ENCODE measurements around the gene BFSP1. TPM values are rescaled to one million over a fixed set of nuclear protein-coding genes. Genes with fewer than 3 reads are reported as not detected.

BFSP1 gene
- total and polyA plus RNA-seq, 2 of the 8 experiments (the other 6 are each of a cell fraction or from before 2014, with no cell fraction given) = 1.5 to 2.5 TPM

- Histone ChIP-seq H3K27me3 (replicated peaks in 1 of 4; ENCODE audit: control insufficient read depth in 3 of 4, extremely low read depth in 1 of 4, insufficient read depth in 3 of 4, low read length in 3 of 4) (peaks cover 0 to 1% (median 0%) of the 10 kb centered on the region in 4 experiments; a peak in 1 of 7 replicates), H4K91ac (replicated peaks; ENCODE audit: insufficient read length, low read length) (no peak overlapping the region), H2AFZ (ENCODE audit: low read length) (no peak overlapping the region), H3K36me3 (ENCODE audit: control insufficient read depth in 2 of 4, insufficient read depth in 4 of 4, low read length in 3 of 4) (no peaks in the 10 kb centered on the region), H2BK5ac (ENCODE audit: low read depth, low read length) (no peak overlapping the region), H3K18ac (ENCODE audit: extremely low read depth, low read length) (no peak overlapping the region), H3K9ac (replicated peaks in 1 of 4; ENCODE audit: extremely low read depth in 1 of 4, low read depth in 3 of 4, low read length in 3 of 4) (no peak overlapping the region), H3K56ac (replicated peaks; ENCODE audit: insufficient read length, low read depth, low read length) (no peak overlapping the region), H2BK15ac (ENCODE audit: low read length) (no peak overlapping the region), H4K8ac (ENCODE audit: extremely low read depth, insufficient read depth, low read length) (no peak overlapping the region), H4K20me1 (replicated peaks in 1 of 2; ENCODE audit: control insufficient read depth in 1 of 2, insufficient read depth in 2 of 2, low read length in 2 of 2) (no peaks in the 10 kb centered on the region), H3K4me3 (ENCODE audit: extremely low read depth in 1 of 4, insufficient read depth in 2 of 4, low read depth in 3 of 4, low read length in 4 of 4) (no peak overlapping the region), H3K27ac (ENCODE audit: low read depth, low read length) (no peak overlapping the region), H4K5ac (ENCODE audit: insufficient read length, low read depth, low read length) (no peak overlapping the region), H2BK12ac (ENCODE audit: low read depth, low read length) (no peak overlapping the region), H3K79me1 (ENCODE audit: low read depth, low read length) (no peaks in the 10 kb centered on the region), H3K9me3 (ENCODE audit: insufficient read depth in 2 of 2, low read depth in 1 of 2, low read length in 1 of 2) (no peaks in the 10 kb centered on the region), H3K14ac (ENCODE audit: insufficient read length) (no peak overlapping the region), H3K4me2 (ENCODE audit: insufficient read depth in 1 of 2, low read depth in 2 of 2, low read length in 2 of 2) (no peak overlapping the region), H2BK120ac (replicated peaks; ENCODE audit: low read depth, low read length) (no peak overlapping the region), H3K4ac (replicated peaks; ENCODE audit: insufficient read length, low read depth, low read length) (no peak overlapping the region), H3K4me1 (replicated peaks in 1 of 4; ENCODE audit: control insufficient read depth in 3 of 4, insufficient read depth in 4 of 4, low read length in 3 of 4) (no peaks in the 10 kb centered on the region), H2AK5ac (ENCODE audit: low read depth, low read length) (no peak overlapping the region), H3K79me2 (ENCODE audit: control insufficient read depth in 1 of 2, insufficient read depth in 2 of 2, low read length in 2 of 2) (no peaks in the 10 kb centered on the region), H3K23ac (ENCODE audit: insufficient read length) (no peak overlapping the region), H2BK20ac (ENCODE audit: low read length) (no peak overlapping the region), H3K23me2 (ENCODE audit: low read depth, low read length) (no peaks in the 10 kb centered on the region)
- FAIRE-seq = no peak
- 87% methylated on average over 6 of the region's 6 CpGs; no CpG with 5 or more reads in 1 of the 2 experiments for WGBS, 2 experiments (ENCODE audit: extremely low coverage in 1 of 2, insufficient coverage in 1 of 2, insufficient read length in 1 of 2, insufficient replicate concordance in 2 of 2, low coverage in 1 of 2, low lambda C conversion rate in 2 of 2, missing lambda C conversion rate in 1 of 2)
- ChIA-PET POLR2A (ENCODE audit: partially characterized antibody) (no interaction called here), CTCF (ENCODE audit: partially characterized antibody) (interaction anchor here (0.7 to 1.4 kb wide), 5 partner anchors 15 to 656 kb away, joined by 3 to 5 read pairs (median 3); no protein-coding TSS in a partner anchor)
- no peak for DNase-seq (ENCODE audit: low read depth in 1 of 2, low spot score in 2 of 2)
- no peak for TF ChIP-seq SIX5 (IDR thresholded peaks at IDR 0.05; ENCODE audit: low read depth, low read length)
- TF ChIP-seq JUN (IDR thresholded peaks at IDR 0.05; ENCODE audit: low read depth, low read length) = no peak
- TF ChIP-seq RFX5 (IDR thresholded peaks at IDR 0.05; ENCODE audit: borderline replicate concordance, low read depth, low read length) = no peak
- no peak for TF ChIP-seq CTBP2 (IDR thresholded peaks at IDR 0.05; ENCODE audit: borderline replicate concordance, insufficient read depth, insufficient read length, low read length)
- no peak for TF ChIP-seq NRF1 (IDR thresholded peaks at IDR 0.05; ENCODE audit: low read depth, low read length)
- TF ChIP-seq CTCF (IDR thresholded peaks at IDR 0.05; ENCODE audit: control extremely low read depth in 1 of 3, insufficient read depth in 1 of 3, low read depth in 1 of 3, low read length in 3 of 3) = no peak
- TF ChIP-seq SP4 (IDR thresholded peaks at IDR 0.05; ENCODE audit: low read length) = no peak
- TF ChIP-seq PHF8 (conservative IDR thresholded peaks at IDR 0.05; ENCODE audit: low read depth, low read length) = no peak
- no peak for TF ChIP-seq MAX (IDR thresholded peaks at IDR 0.05)
- no peak for TF ChIP-seq EGR1 (IDR thresholded peaks at IDR 0.05; ENCODE audit: borderline replicate concordance, low read depth, low read length)
- TF ChIP-seq HDAC6 (IDR thresholded peaks at IDR 0.05; ENCODE audit: low read depth, low read length) = no peak
These were observed 73.5 kb downstream of the BFSP1 start for GRCh38 chr20:17457588-17458190.
